Stimulated activated CD8-positive, alpha-beta memory T cell treated with anti-CD3 and anti-CD28 coated beads, Interleukin-2, amount 100 ng/mL, for 1 hour (primary cell): ENCODE data around the gene INSYN2B.

Source experiments
- DNase-seq, 2 donors: peaks; one replicate each; pipeline ENCODE4 v3.0.0-alpha.2; 2020; ENCODE audit warnings: low read depth in 2 of 2

INSYN2B gene

GRCh38 chr5:169933127-169933526 is 47.2 kb downstream of the INSYN2B start:
- DNase-seq, result no peak

DNA sequence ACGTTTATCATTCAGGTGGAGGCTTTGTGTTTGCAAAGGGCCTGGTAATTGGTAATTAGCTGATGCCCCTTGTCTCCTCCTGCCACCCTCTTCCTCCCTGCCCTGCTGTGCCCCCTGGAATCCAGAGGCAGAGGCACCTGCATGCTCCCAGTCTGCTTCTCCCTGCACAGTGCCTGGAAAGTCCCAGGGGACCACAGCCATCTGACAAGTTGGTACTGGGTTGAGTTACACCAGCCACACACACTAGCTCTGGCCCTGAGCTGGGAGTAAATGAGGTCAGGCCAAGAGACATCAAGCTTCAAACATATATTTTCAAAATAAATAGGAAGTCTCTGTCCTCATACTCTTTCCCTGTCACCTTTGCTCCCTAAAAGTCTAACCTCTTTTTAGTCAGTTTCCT is 56.3 kb downstream of the INSYN2B start:
- no peak for DNase-seq

DNA sequence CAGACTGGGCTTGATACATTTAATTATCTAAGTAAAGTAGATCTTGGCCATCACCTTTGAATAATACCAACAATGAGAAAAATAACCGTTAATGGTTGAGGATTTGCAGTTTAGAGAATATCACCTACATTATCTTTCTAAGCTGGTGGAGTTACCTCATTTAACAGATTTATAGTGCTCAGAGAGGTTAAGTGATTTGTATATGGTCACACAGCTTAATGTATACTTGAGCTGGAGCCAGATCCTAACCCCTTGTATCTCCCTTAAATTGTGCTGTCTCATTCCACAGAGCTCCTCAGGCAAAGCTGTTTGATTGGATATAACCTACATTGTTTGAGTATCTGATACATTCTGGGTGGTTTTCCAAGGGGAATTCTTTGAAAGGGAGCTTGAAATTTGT is 57.8 kb downstream of the INSYN2B start:
- DNase-seq, result no peak

GRCh38 chr5:169921949-169922348 is 58.3 kb downstream of the INSYN2B start:
- DNase-seq, result no peak

DNA sequence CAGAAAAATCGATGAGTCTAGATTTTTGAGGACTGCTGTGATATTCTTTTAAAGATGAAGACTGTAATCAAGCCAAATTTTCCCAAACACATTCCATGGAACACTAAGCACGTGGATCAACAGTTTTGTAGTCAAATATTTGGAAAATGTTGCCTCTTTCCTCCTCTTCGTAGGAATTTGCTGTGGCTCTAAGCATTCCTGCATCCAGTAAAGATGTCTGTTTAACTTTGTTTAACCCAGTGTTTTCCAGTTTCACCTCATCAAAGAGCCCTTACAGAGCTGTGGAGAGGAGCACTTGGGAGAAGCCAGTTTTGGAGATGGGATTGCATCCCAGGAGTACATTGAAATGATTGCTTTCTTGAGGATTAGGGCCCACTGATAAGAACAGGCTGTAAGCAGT is 58.9 kb downstream of the INSYN2B start:
- no peak for DNase-seq

GRCh38 chr5:169920474-169920873 is 59.8 kb downstream of the INSYN2B start:
- no peak for DNase-seq

DNA sequence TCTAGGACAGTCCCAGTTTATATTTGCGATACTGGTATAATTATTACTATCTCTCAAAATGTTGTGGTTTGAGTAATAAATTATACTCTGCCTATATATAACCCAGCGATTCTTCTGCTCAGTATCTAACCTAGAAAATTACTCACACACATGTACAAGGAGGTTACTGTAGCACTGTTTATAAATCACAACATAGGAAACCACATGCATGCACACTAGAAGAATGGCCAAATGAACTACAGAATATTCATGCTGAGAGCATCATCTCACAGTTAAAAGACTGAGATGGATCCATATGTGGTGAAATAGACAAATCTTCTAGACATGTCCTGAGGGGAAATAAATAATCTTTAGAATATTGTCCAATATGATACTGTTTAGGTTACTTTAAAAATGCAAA is 62.1 kb downstream of the INSYN2B start:
- DNase-seq, result no peak

DNA sequence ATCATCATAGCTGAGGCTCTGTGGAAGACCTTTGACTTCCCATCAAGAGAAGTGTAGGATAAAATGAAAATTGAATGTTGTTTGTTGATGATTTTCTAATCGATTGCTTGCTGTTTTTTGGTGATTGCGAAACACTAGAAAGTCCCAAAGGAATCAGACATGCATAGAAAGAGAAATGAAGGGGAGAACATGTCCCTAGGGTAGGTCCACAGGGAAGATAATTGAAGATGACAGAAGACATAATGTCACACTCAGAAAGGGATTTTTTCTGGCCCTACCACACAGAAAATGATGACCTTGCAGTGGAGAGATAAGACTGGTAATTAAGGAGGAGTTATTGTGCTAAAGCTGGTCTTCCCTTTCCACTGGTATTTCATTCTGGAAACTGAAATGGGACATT is 62.8 kb downstream of the INSYN2B start:
- DNase-seq, result no peak

DNA sequence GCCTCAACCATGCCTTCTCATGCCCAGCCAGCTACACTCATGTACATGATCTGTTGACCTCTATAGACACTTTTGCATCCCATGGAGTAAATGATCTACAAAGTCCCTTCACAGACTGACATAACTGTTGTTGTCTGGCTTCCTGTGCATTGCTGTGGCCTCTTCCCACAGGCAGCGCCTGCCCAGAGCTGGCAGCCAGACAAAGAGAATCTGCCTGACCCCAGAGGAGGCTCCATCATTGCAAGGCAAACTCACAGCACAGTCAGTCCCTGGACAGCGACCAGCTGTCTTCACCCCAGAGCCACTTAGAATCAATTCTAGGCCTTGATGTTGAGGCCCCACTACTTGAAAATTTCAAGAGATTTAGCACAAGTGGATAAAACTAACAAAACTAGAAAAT is 65.5 kb downstream of the INSYN2B start:
- no peak for DNase-seq

- no peak for DNase-seq
These were observed 66.8 kb downstream of the INSYN2B start for GRCh38 chr5:169913479-169913878.

DNA sequence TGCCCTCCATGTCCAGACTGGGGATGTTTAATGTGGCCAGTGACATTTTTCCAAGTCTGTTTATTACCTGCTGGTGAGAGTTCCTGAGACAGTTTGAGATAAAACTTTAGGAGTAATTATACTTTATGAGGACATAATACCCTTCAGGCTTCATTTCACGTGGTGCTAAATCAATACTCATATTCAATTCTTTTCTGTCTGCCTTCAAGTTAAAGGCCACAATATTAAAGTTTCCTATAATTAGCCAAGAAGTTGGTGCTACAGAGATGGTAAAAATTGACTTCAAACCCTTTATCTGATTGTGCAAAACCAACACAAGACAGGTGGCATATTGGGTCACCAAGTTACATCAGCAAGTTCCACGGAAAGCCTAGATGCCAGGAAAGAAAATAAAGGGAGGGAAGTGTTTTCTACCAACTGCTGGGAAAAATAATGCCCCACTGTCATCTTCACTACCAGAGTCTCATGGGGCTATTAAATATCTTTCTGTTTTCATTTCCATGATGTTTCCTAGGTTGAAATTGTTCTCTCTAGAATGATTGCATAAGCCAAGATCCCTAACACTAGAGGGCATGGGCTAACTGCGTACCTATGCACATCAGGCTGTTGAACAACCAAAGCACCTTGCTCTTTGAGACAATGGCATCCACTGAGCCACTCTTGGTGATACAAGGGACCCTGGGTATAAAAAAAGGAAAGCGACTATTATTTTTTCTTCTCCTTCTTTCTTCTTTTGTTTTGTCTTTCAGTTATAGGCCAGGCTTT is 68.7 kb downstream of the INSYN2B start:
- no peak for DNase-seq

DNA sequence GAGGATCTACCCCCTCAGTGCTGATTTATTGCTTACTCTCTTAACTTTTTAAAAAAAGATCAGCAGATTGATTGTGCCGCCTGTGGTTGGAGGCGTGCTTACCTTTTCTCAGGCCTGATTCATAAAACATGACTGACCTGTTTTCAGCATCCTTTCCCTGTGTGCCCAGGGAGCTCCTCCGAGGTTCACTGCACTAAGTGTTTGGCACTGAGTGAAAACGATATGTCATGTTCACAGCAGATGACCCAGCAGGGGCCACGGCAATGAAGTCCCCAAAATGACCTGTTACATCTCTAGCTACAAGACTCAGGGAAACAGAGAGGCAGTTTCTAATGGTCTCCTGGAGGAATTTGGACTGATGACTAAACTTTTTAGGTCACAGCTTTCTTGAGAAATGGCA is 69.9 kb downstream of the INSYN2B start:
- DNase-seq, result no peak

DNA sequence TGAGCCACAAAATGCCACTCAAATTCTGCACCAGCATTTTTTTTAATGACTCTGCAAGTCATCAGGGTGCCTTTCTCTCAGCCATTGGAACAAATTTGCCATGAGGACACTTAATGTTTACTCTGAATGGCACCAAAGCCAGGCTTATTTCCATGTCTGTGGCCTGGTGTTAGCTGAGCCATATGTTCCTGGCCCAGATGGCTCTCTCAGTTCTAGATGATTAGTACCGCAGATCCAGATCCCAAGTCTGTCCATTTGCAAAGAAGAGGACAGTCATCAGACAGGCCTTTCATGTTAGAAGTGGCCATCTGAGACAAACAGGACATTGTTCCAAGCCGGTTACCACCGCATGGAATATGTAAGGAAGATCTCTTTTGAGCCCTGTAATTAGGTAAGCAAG is 70.3 kb downstream of the INSYN2B start:
- DNase-seq, result no peak

GRCh38 chr5:169908864-169909263 is 71.4 kb downstream of the INSYN2B start:
- DNase-seq, result no peak

DNA sequence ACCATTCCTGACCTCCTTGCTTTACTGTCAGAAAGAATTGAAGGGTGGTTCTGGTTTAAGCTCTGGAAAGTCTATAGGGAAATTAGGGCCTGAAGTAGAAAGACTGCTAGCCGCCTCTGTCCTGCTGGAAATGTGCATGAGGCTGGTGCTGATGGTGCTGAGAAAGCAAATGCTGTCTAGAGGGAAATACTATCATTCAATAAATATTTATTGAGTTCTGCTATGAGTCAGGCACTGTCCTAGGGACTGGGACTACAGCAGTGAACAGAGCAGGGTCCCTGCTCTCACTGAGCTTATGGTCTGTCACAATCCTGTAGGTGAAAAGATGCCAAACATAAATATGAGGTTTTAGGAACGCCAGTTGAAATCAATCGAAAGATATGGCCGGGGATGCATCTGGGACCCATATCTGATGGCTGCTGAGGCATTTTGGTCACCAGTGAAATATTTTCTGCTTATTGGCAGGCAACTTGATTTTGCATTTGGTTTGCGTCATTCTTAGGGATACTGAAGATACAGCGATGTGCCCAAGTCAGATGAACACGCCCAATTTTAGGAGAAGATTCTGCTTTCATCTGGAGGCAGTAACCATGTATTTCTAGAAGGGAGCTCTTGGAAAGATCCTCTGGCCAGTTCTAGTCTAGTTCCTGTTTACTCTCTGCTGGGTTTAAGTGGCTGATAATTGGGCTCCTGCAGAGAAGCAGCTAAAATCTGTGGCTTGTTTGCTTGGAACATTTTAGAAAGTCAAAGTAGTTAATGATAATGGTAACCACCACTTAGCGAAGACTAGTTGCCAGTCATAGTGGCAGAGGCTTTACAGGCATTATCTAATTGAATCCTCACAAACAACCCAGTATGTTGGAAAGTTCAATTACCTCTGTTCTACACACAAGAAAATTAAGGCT is 73.3 kb downstream of the INSYN2B start:
- DNase-seq, result no peak

GRCh38 chr5:169905017-169905416 is 75.3 kb downstream of the INSYN2B start:
- DNase-seq, result no peak

DNA sequence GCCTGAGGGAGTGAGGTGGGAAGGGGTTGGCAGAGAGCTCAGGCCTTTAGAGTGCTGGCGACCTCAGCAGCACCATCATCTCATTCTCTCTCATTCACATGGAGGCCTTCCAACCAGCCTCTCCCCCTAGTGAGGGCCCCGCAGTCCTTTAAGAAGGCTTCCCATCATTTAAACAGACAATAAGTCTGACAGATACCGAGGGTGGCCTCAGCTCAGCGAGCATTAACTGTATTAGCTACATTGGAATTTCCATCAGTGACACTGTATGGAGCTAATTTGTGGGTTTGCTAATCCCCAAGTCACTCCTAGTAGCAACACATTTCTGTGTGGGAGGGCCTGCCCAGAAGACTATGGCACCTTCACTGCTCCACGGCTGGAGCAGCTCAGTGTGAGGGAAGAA is 75.8 kb downstream of the INSYN2B start:
- DNase-seq, result no peak

- DNase-seq, result no peak
These were observed 76.2 kb downstream of the INSYN2B start for GRCh38 chr5:169904059-169904458.

DNA sequence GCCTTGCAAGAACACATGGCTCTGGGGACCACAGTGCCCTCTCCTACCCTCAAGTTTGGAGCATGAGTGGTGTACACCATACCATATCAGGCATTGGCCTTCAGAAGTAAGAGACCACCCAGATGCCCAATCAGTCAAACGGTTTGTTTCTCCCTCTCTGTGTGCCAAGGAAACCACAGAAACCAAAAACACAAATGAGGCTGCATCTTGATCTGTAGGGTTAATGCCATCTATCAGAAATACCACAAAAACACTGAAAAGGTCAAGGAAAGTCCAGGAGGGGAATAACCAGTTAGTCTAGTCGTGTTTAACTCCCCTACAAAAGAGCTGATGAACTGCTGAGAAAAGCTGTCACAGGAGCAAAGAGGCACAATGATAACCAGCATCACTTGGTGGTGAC is 78.4 kb downstream of the INSYN2B start:
- DNase-seq, result no peak

GRCh38 chr5:169897481-169897880 is 82.8 kb downstream of the INSYN2B start:
- DNase-seq, result no peak

DNA sequence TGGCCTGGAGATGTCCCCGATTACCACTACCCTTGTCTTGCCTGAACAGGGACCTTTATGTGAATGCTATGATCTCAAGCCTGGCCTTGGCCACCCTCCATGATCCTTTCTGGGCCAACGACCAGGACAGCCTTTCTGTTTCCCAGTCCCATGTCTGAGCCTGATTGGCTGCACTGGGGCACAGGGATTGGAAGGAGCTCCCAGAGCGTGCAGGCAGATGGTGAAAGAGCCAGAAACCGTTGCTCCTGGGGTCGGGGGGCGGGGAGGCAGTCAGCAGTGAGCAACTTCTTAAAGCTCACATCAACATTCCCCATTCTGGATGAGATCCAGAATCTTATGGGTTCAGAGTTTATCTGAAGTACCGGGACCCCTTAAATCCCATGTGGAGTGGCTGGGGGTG is 84.4 kb downstream of the INSYN2B start:
- DNase-seq, result no peak

DNA sequence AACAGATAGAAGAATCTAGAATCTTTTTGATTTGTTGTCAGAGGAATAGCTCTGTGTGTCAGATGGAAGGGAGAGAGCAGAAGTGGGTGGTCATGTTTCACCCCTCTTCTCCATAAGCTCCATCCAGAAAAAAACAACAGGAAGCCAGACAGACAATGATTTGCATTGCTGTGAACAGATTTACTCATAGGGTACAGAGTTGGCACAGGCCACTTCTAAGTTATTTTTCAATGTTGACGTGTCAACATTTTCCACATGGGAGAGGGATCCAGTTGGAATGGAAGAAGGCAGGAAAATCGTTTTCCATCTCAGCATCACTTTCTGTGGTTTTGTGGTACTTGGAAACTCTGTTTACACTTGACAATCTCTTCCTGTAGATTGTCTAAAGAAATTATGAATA is 86.7 kb downstream of the INSYN2B start:
- no peak for DNase-seq

DNA sequence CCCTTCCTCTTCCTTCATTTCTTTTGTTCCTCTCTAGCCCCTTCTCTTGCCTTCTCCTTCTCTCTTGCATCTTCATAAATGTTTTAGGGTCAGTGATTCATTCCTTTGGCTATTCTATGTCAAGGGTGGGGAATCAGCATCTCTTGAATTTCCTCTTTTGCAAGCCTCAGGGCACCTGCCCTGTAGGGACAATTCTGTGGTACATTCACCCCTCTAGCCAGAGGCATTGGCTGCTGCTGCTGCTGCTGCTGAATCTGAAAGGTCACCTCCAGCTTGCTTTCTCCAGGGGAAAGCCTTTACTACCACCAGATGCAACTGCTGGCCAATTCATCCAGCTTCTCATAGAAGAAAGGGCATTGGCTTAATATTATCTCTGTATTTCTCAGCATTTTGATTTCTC is 87.3 kb downstream of the INSYN2B start:
- DNase-seq, result no peak
